DND-41 (cell line): Measurements from ENCODE around the gene FMN1.

Source experiments
- EZH2 ChIP-seq: IDR thresholded peaks from 3 replicates; pipeline ENCODE4 v1.6.1; 2012; ENCODE audit warnings: borderline replicate concordance, low read depth, mild to moderate bottlenecking, moderate library complexity, low read length, inconsistent platforms; ENCODE audit not compliant: severe bottlenecking
- TF ChIP-seq, protein P1 (sequence below): IDR thresholded peaks from 2 replicates; pipeline ENCODE4 v1.5.1; 2012; ENCODE audit warnings: borderline replicate concordance, low read length, moderate library complexity, mild to moderate bottlenecking; ENCODE audit not compliant: poor library complexity, severe bottlenecking; ENCODE audit errors: extremely low read depth

DNA sequence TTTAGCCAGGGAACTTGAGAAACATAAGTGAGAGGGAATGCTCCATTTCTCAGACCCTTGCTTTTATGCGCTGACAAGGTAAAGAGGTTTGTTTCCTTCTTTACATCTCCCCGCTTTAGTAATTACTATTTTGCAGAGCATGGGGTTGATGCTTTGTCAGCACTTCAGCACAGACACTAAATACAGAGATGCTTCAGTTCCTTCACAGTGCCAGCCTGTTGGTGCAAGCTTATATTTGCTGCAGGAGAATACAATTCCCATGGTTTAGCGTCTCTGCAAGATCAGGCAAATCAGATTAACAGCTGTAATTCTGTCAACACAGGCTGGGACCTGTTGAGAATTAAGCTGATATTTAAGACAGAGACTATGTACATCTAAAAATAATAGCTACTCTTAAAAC is 2.9 kb downstream of the FMN1 start:
- TF ChIP-seq, protein P1, sequence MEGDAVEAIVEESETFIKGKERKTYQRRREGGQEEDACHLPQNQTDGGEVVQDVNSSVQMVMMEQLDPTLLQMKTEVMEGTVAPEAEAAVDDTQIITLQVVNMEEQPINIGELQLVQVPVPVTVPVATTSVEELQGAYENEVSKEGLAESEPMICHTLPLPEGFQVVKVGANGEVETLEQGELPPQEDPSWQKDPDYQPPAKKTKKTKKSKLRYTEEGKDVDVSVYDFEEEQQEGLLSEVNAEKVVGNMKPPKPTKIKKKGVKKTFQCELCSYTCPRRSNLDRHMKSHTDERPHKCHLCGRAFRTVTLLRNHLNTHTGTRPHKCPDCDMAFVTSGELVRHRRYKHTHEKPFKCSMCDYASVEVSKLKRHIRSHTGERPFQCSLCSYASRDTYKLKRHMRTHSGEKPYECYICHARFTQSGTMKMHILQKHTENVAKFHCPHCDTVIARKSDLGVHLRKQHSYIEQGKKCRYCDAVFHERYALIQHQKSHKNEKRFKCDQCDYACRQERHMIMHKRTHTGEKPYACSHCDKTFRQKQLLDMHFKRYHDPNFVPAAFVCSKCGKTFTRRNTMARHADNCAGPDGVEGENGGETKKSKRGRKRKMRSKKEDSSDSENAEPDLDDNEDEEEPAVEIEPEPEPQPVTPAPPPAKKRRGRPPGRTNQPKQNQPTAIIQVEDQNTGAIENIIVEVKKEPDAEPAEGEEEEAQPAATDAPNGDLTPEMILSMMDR: no peak
- no peak for TF ChIP-seq EZH2
